HTERT RPE-1 (cell line): ENCODE measurements around the gene PSMA2.
"Not testable (repeated sequence)": the region's sequence is repeated elsewhere in the genome, so short reads cannot be mapped to it uniquely, and the experiment has no call there.

Source experiments
- in situ Hi-C: fragments of 300-500 bp; cut with MboI; formaldehyde crosslinking; loops from 4 replicates; pipeline ENCODE4 v1.14.3; 2020; ENCODE audit warnings: low sequenced_read_pairs

The PSMA2 gene

DNA sequence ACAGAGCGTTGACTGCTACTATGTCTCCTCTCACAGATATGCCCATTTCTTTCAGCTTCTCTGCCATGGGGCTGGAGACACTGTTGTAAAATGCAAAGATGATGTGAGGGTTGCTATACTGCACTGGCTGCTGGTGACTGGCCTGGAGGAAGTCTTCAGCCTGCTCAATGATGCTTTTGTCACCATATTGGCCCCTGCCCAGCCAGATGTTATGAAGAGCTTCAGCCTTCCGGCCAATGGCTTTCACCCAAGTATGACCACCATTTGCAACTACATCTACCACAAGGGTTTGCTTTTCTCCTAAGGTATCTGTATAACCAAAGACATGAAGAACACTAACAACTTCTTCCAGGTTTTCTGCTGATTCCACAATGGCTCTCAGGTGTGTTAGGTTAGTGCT, 21.7 kb downstream of the PSMA2 start:
- in situ Hi-C loops: no loop called here

DNA sequence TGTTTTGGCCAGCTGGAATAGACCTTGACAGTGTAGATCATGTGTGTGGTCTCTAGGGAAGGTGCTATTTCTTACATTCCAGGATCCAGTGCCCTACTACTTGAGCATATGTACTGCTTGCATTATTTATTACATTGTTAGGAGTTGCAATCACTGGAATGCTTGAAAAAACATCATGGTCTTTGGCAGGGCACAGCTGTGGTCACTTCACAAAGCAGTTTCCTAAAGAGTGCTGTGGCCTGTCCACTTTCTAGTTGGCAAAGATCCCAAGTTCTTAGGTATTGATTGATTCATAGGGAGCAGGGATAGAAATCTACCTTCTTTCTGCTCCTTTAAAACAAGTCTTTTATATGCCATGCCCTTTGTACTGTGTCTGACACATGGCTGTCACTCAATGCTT, 24.7 kb downstream of the PSMA2 start:
- in situ Hi-C loops: no loop called here

DNA sequence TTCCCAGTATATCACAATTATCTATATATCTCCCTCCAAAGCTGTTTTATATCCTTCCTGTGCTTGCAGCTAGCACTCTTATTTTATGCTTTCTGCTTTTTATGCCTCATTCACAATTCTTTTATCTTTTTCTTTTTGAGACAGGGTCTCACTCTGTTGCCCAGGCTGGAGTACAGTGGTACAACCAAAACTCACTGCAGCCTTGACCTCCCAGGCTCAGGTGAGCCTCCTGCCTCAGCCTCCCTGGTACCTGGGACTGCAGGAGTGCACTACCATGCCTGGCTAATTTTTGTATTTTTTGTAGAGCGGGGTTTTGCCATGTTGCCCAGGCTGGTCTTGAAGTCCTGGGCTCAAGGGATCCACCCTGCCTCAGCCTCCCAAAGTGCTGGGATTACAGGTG, 25.8 kb downstream of the PSMA2 start:
- in situ Hi-C loops: no loop called here

DNA sequence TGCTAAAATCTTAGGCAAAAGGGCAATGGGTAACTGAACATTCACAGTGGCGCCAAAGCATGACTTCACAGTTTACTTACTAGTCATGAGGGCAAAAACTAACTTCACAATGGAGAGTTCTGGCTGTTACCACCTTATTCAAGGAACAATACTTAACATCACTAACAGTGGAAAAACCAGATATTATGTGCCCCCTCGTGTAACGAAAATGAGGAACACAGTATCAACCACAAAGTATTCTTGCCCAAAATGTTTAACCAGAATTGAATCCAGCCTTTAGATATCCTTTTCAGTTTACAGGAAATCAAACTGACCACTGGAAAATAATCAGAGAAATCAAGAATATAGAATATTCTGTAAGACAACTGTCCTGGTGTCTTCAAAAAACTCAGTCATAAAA, 29.6 kb downstream of the PSMA2 start:
- in situ Hi-C loops: no loop called here

DNA sequence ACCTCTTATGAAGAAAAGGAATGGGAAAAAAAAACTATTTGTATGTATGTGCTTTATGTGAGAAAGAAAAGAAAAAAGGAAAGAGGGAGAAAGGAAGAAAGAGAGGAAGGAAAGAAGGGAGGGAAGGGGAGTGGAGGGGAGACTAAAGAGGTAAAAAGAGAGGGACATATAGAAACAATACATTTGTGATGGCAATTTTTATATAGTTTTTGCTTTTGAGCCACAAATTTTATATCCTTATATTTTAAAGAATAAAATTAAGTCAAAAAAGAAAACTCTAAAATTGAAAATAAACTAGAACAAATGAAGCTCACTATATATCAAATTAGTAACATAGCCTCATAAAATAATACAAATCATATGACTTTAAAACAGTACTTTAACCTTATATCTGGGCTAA, 31.1 kb downstream of the PSMA2 start:
- in situ Hi-C loops: no loop called here

DNA sequence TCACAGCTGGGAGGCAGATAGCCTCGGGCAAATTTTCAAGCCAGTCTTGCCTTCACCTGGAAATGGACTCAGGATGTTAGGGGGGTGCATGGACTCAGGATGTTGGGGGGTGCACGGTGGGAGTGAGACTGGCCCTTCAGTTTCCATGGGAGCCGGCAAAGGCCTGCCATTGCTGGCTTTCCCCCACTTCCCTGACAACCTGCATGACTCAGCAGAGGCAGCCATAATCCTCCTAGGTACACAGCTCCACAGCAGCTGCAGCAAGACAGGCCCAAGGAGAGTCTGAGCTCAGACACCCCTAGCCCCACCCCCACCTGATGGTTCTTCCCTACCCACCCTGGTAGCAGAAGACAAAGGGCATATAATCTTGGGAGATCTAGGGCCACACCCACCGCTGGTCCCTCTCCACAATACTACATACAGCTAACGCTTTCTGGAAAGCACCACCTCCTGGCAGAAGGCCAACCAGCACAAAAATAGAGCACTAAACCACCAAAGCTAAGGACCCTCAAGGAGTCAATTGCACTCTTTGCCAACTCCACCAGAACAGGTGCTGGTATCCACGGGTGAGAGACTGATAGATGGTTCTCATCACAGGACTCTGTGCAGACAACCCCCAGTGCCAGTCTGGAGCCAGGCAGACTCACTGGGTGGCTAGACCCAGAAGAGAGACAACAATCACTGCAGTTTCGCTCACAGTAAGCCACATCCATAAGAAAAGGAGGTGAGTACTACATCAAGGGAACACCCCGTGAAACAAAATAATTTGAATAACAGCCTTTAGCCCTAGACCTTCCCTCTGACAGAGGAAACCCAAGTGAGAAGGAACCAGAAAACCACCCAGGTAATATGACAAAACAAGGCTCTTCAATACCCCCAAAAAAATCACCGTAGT, 38.4 kb downstream of the PSMA2 start:
- in situ Hi-C loops: no loop called here

DNA sequence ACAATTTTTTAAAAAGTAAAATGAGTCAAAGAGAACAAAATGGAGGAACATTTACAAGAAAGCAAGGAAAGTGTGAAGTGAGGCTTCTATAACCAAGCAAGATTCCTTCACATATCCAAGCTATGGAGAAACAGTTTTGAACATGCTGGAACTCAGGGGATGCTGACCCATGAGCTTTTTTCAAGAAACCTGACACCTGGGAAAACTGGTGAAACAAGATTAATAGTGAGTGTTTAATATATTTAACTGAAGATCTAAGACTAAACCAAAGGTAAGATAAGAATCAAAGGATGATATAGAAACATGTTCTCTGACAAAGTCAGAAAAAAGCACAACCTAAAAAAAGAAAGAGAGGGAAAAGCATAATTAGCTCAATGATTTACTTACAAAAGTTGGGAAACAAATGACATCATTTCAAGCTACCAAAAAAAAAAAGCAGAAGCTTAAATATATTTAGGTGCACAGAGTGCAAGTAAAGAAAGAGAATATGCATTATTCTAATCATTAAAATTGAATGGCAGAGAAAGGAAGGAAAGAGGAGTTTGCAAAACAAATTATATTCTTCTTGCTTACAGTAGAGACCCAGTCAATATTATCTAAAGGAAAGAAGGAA, 45.0 kb downstream of the PSMA2 start:
- in situ Hi-C loops: no loop called here

DNA sequence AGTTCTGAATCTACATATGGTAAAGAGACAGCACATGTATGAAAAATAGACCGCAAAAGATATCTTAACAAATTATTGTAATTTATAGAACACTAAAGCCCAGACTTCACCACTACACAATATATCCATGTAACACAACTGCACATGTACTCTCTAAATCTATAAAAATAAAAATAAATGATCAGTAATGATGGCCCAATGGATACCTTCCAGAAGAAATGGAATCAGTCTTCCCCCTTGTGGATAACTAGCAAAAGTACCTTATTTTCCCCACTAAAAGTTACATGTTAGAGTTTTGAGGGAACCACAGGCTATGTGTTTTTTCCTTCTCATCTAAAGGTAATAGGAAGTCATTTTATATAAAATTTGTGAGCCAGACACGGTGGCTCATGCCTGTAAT, 45.8 kb downstream of the PSMA2 start:
- in situ Hi-C loops: no loop called here

DNA sequence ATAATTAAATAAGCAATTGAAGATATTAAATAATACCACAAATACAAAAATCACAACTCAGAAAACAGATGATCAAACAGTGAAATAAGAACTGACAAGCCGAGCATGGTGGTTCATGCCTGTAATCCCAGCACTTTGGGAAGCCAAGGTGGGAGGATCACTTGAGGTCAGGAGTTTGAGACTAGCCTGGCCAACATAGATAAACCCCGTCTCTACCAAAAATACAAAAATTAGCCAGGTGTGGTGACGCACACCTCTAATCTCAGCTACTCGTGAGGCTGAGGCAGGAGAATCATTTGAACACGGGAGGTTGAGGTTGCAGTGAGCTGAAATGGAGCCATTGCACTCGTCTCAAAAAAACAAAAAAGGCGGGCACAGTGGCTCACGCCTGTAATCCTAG, 46.8 kb downstream of the PSMA2 start:
- in situ Hi-C loops: not testable (repeated sequence)

DNA sequence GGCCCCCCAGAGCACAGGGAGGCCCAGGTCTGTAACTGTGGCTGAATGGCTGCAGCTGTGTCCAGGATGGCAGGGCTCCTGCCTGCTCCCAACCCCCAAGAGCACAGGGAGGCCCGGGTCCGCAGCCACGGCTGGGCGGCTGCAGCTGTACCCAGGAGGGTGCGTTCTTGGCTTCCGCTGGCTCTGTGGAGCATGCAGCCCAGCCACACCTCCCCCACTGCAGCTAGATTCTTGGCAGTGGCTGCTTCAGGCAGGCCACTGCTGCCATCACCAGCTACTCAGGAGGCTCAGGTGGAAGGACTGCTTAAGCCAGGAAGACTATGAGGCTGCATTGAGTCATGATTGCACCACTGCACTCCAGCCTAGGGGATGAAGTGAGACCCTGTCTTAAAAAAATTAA, 48.0 kb downstream of the PSMA2 start:
- in situ Hi-C loops: no loop called here

DNA sequence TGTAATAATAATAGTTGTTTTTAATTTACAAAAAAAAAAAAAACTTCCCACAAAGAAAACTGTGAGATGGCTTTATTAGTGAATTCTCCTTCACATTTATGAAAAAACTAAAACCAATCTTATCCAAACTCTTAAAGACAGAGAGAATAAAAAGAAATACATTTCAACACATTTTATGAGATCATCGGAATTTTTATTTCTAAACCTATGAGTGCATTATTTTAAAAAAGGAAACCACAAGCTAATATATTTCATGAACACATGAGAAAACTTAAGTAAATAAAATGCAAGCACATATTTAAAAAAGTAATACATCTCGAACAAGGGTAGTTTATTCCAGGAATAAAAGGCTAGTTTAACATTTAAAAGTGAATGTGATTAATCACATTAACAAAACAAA, 51.6 kb downstream of the PSMA2 start:
- in situ Hi-C loops: no loop called here

DNA sequence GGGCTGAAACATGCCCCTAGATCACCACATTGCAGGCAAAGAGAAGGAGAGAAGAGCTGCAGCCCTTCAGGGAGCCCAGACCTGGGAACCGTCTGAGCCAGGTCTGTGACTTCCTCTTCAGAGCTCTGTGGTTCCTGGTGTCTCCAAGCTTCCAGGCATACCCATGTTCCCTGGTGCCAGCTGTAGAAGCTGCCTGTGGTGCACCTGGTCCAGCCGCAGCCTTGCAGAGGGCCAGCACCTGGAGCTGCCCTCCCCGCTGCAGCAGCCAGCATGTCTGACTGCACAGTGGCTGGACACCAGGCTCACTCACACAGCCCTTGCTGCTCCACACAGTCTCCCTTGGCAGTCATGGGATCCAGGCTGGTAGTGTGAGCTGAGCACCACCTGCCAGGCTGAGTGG, 53.7 kb downstream of the PSMA2 start:
- in situ Hi-C loops: no loop called here

DNA sequence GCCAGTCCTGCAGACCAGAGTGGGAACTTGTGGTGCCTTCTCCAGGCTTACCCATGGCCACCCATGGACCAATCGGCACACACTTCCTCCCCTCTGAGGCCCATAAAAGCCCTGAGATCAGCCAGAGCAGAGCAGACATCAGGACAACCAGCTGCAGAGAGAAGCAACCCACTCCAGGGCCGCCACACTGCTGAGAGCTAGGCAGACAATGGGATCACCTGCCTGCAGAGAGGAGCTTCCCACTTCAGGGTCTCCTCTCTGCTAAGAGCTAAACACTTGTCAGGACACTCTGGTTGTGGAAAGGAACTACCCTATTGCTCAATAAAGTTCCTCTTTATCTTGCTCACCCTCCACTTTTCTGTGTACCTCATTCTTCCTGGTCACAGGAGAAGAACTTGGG, 54.1 kb downstream of the PSMA2 start:
- in situ Hi-C loops: no loop called here

DNA sequence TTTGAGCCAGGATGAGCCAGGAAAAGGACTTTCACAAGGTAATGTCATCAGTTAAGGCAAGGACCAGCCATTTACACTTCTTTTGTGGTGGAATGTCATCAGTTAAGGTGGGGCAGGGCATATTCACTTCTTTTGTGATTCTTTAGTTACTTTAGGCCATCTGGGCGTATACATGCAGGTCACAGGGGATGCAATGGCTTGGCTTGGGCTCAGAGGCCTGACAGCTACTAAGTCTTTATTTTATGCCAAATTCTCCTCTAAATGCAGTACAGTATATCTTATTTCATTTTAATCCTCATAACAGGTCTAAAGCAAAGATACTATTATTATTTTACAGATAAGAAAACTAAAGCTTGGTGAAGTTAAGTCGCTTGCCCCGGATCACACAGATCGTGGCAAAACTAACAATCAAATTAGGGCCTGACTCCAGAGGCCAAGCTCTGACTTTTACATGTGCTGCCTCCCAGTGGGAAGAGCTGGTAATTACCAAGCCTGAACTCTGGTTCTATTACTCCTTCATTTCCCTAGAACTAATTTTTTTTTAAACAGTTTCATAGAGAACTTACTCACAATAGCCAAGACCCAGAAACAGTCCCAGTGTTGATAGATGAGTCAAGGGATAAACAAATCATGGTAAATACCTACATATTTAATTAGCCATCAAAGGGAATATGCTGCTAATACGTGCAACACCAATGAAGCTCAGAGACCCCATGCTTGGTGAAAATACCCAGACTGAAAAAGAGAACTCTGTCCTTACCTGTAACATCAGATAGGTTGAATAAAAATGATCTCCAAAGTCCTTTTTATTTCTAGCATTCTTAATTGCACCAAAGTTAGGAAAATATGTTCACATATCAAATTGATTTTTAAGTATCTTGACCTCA, 55.5 kb downstream of the PSMA2 start:
- in situ Hi-C loops: no loop called here

DNA sequence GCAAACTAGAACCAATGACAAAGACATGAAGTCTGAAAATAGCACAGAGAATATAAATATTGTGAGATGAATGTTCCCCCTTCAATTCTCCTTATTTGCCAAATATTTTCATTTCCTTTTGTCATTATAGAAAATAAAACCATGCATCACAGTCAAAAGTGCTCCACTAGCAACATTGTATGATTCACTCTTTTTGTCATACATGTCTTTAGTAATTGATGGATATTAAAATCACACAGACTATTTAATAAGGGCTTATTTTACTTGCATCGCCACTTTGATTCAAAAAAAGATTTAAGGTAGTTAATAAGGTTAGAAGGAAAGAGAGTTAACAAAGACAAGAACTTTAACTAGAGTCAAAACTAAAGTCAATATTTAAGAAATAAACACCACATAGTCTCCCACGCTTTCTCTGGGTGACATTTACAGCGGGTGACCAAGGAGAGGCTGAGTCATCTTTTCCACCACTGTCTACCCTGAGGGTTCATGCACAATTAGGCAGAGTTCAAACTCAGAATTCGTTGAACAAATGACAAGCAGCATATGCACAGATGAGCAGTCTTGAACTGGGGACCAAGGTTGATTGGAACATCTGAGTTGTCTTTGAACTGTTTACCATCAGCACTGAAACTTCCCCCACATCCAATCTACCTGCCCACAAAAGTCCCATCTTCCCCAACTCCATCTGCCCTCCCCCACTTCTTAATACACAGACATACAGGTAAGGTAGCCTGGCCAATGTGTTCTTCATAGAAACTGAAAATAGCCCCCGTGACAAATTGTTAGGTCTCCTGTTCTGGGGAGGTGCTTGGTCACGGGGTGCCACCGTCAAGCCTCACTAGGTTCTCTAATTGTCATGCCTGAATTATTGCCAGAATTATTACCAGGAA, 62.6 kb downstream of the PSMA2 start:
- in situ Hi-C loops: no loop called here

DNA sequence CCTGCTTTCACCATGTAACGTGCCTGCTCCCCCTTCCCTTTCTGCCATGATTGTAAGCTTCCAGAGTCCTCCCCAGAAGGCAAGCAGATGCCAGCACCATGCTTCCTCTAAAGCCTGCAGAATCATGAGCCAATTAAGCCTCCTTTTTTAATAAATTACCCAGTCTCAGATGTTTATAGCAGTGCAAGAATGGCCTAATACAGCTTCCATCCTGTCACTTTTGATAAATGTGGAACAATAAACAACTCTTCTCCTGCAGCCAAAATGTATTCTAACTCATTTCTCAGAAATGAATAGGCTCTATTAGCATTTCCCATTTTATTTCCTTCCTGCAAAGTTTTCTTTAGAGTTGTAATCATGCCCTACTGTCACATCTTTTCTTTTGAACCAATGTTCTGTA, 63.5 kb downstream of the PSMA2 start:
- in situ Hi-C loops: no loop called here
